GM12891 (cell line): ENCODE results near the gene DYNC2H1.

Experiments used
- PAX5 ChIP-seq: IDR thresholded peaks from 2 replicates; pipeline ENCODE4 v1.6.1; 2011; ENCODE audit warnings: low read length, moderate library complexity, mild to moderate bottlenecking; ENCODE audit not compliant: insufficient read depth, severe bottlenecking
- POLR2A ChIP-seq: IDR thresholded peaks from 2 replicates; pipeline ENCODE4 v1.6.1; 2011; ENCODE audit warnings: low read depth, low read length, control low read depth
- POLR2AphosphoS5 ChIP-seq: IDR thresholded peaks from 2 replicates; pipeline ENCODE4 v1.6.1; 2011; ENCODE audit warnings: low read depth, low read length, control low read depth
- TAF1 ChIP-seq: IDR thresholded peaks from 2 replicates; pipeline ENCODE4 v1.6.1; 2011; ENCODE audit warnings: low read depth, low read length, control low read depth

DNA sequence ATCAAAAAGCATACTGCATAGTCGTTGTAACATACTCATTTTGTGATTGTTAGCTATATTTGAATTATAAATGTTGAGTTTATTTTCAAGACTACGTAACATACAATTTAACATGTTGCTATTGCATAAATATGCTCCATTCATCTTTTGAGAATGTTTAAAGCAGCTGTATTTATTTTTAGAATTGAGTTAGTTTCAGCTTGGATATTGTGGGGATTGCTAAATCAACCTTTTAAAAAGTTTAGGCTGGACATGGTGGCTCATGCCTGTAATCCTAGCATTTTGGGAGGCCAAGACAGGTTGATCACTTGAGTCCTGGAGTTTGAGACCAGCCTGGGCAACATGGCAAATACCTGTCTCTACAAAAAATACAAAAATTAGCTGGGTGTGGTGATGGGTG, 288.1 kb downstream of the DYNC2H1 start:
- TF ChIP-seq TAF1, result no peak
- no peak for TF ChIP-seq POLR2A
- no peak for TF ChIP-seq POLR2AphosphoS5
- TF ChIP-seq PAX5, result no peak
